Endometrial microvascular endothelial cells (primary cell): Measurements from ENCODE around the gene RNF114. TPM values are rescaled to one million over a fixed set of nuclear protein-coding genes. Genes with fewer than 3 reads are reported as not detected.
"Not testable (repeated sequence)": the region's sequence is repeated elsewhere in the genome, so short reads cannot be mapped to it uniquely, and the experiment has no call there.

Experiments used
- in situ Hi-C: cut with HindIII; loops from 2 replicates; pipeline ENCODE4 v1.10.0; 2017; ENCODE audit warnings: low sequenced_read_pairs, low pct_unique_long_range_greater_than_20kb; ENCODE audit errors: inconsistent ontology term
- total RNA-seq: library from RNA; depleted of rRNA; stranded (reverse); fragments of >200 nt; gene quantifications from one replicate; pipeline ENCODE4 v1.2.3, GENCODE V29; 2015; ENCODE audit errors: inconsistent ontology term

Gene RNF114
- total RNA-seq, 1 donor from 2014 or later, result 132 TPM

DNA sequence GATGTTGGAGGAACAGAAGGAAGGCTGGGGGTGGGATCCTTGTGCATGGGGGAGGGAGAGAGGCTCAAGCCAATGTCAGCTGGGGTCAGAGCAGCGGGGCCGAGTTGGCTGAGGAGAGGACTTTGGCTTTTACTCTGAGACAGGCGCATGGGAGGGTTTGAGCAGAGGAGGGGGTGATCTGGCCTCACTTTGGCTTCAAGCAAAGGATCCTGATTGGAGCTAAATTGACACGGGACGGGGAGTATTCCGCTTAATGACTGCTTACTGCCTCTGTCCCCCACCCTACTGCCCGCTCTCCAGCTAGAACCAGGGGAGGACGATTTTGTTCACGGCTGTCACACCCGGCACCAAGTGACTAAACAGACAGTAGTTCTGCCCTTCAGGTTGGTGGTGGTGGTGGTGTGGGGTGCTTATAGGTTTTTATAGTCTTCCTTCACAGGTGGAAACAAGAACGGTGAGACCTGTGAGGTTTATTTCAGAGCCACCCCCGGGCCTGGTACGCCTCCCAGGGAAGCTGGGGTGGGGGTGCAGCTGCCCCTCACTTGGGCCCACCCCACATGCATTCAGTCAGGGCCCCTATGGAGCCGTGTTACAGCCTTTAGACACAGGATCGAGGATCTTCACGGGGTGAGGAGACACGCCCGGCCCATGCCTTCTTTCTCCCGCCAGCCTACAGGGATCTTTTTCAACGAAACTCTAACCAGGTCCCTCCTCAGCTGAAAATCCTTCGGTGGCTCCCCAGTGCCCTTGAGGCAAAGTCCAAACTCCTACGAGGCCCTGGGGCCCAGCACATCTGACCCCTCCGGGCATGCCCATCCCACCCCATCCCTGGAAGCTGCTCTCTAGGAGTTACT lies 45.2 kb downstream of the RNF114 start:
- in situ Hi-C loops, result no loop called here

DNA sequence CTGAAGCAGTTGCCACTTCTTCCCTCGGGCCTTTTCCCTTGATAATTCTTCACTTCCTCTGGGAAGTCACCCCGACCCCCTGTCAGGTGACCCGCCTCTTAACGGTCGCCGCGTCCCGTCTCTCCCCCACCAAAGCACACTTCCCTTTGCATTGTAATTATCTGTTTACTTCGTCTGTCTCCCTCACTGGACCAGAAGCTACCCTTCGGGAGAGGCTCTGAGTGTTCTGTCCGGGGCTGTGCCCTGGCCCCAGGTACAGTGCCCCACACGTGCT lies 45.8 kb downstream of the RNF114 start:
- in situ Hi-C loops, result no loop called here

DNA sequence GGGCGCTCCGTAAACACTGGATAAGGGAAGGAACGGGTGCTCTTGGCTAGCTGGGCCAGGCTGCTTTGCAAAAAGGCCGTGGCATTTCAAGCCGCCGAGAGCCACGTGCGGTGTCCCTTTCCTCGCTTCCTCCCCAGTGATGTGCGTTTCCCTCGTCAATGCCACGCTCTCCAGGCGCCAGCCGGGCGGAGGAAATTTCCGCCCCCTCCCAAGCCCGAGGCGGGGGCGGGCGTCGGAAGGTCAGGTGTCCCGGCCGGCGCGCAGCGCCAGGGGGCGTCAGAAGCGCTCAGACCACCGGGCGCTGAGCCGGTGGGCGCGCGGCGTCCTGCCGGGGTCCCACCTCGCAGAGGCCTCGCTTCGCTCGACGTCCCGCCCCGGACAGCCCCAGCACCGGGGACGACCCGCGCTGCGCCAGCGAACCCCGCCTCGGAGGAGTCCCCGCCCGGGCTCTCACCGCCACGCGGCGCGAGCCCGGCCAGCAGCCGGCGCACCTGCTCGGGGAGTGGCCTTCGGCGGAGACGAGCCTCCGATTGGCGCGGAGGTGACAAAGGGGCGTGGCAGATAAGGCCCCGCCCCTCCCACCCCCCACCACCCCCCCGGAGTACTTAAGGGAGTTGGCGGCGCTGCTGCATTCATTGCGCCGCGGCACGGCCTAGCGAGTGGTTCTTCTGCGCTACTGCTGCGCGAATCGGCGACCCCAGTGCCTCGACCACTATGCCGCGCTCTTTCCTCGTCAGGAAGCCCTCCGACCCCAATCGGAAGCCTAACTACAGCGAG lies 46.3 kb downstream of the RNF114 start, which contains the start of gene SNAI1:
SNAI1 (plus strand) TSS at position 635 of the 777 bp plus-strand sequence; CDS start at position 715, 80 bp downstream.
- in situ Hi-C loops, result no loop called here

DNA sequence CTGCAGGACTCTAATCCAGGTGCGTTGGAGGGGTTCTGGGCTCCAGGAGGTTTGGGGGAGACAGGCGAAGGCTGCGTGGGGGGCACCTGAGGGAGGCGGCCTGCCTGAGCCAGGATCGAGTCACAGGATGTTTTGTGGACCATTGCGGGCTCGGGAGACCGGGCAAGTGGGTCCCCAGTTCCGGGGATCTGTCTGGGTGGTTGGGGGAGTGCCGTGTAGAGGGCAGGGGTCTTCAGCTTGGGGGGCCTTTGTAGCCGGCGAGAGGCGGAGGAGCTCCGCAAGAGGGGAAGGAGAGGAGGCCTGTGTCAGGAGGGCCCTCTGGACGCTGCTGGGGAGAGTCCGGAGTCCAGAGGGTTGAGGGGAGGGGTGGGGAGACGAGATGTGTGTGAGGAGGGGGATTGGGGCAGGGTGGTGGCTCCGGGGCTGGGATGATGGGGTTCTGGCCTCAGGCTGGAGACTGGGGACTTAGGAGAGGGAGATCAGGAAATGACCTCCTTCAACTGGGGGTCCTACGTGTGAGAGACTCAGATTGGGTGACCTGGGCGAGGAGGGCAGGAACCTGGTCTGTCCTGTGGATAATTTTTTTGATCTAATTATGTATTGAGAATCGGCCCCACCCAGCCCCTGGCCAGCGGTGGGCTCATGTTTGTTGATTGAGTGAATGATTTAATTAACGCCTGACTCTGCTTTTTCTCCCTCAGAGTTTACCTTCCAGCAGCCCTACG lies 47.1 kb downstream of the RNF114 start:
- in situ Hi-C loops, result no loop called here

DNA sequence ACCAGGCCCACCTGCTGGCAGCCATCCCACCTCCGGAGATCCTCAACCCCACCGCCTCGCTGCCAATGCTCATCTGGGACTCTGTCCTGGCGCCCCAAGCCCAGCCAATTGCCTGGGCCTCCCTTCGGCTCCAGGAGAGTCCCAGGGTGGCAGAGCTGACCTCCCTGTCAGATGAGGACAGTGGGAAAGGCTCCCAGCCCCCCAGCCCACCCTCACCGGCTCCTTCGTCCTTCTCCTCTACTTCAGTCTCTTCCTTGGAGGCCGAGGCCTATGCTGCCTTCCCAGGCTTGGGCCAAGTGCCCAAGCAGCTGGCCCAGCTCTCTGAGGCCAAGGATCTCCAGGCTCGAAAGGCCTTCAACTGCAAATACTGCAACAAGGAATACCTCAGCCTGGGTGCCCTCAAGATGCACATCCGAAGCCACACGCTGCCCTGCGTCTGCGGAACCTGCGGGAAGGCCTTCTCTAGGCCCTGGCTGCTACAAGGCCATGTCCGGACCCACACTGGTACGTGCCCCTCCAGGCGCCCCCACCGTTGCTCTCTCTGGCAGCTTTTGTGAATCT lies 47.7 kb downstream of the RNF114 start:
- in situ Hi-C loops, result no loop called here

DNA sequence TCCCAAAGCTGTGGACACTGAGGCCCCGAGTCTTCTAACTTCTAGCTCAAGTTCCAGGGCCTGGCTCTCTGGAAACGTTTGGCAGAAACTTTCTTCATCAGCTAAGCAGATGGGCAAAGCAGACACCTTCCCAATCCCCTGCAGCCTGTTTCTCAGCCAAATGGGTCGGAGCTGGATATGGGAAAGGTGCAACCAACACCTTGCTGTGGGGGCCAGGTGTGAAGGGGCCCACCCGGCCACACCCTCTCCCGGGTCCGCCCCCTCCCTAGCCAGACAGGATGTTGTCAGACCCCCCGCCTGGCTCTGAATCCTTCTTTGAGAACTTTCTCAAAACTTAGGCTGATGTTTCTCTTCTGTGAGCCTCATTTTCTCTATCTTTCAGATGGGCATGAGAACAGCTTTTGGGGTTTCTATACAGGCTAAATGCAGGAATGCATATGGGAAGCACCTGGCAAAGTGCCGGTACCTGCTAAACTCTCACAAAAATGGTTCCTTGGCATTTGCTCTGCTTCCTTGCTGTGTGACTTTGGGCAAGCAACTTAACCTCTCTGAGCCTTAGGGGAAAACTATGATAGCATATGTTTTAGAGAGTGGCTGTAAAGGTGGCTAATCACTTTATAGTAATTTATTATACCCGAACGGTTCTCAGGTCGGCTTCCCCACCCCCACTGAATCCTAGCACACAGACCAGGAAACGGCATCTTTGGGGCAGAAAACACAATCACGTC lies 48.4 kb downstream of the RNF114 start:
- in situ Hi-C loops, result no loop called here

DNA sequence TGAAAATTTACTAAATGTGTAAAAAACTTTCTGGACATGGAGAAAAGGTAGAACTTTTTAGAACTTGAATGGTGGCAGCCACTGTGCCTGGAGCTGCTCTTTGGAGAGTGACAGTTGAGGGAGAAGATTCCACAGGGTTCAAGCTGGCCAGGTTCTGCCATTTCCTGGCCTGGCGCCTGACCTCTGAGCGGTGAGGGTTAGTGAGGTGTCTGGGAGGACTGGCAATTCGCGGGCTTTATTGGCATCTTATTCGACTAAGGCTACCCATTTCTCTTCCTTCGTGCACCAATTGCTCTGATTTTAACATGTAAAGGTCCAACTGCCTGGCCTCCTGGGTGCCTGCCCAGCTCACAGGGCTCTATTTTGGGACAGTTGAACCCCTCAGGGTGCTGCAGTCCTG lies 49.0 kb downstream of the RNF114 start:
- in situ Hi-C loops, result no loop called here

DNA sequence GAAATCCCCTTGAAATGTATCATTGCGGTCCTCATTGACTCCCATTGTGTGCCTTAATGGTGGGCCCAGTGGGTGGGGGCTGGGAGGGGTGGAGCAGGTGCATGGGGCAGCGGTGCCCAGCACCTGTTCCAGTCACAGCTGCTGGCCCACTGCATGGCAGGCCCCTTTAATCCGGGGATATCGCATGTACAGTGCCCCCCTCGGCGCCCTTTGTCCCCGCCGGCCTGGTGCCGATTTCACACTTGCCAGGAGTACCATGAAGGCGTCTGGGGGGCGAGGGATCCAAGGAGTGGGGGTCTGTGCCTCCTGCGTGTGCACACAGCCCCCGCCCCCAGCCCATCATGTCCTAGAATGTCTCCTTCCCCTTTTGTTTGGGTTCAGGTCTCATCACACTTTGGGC lies 49.4 kb downstream of the RNF114 start:
- in situ Hi-C loops, result no loop called here

DNA sequence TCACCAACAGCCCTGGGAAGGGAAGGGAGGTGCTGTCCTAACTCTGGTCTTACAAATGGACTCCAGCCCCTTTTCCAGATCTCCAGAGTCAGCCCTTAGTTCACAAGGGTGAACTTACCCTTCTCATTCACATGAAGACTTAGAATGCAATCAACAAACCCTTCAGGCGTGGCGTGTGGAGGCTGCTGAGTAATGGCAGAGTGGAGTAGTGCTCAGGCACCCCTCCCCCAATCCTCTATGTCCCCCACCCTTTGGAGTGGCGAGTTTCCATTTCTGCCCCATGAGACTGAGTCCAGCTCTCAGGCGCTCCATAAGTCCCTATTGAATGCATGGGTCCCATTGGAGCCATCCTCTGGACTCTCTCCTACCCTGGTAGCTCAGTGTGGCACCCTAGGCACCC lies 49.9 kb downstream of the RNF114 start:
- in situ Hi-C loops, result no loop called here

DNA sequence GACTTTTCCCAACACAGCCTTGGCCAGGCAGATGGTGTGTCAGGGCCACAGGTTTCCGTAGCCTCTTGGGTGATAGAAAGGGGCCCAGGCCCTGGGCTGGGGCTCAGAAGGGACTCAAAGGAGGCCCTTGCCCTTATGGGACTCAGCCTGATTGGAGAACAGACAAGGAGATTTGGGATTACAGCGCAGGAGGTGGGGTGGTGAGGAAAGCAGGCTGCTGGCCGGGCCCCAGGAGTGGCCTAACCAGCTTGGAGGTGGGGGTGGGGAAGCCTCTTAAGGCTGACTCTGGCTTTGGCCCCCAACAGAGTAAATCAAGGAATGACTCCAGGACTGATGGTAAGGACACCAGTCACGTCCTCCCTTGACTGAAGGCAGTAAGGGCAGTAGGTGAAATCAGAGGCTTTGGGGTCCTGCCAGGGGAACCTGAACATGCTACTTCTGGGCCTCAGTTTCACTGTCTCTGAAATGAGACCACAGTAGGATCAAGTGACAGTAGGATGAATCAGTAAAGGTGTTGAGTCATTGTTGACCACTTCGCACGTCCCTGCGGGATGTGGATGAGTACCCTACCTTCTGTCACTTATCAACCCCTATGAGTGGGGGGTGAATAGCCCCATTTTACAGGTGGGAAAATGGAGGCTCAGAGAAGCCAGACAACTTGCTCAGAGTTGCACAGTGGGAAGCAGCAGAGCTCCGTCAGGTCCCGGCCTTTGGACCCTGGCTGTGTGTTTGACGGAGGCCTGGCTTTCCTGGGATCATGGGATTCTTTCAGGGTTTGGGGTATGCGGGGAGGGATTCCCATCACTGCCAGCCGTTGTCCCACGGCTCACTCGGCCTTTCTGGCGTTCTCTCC lies 51.0 kb downstream of the RNF114 start:
- in situ Hi-C loops, result no loop called here

DNA sequence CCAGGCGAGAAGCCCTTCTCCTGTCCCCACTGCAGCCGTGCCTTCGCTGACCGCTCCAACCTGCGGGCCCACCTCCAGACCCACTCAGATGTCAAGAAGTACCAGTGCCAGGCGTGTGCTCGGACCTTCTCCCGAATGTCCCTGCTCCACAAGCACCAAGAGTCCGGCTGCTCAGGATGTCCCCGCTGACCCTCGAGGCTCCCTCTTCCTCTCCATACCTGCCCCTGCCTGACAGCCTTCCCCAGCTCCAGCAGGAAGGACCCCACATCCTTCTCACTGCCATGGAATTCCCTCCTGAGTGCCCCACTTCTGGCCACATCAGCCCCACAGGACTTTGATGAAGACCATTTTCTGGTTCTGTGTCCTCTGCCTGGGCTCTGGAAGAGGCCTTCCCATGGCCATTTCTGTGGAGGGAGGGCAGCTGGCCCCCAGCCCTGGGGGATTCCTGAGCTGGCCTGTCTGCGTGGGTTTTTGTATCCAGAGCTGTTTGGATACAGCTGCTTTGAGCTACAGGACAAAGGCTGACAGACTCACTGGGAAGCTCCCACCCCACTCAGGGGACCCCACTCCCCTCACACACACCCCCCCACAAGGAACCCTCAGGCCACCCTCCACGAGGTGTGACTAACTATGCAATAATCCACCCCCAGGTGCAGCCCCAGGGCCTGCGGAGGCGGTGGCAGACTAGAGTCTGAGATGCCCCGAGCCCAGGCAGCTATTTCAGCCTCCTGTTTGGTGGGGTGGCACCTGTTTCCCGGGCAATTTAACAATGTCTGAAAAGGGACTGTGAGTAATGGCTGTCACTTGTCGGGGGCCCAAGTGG lies 51.9 kb downstream of the RNF114 start:
- in situ Hi-C loops, result no loop called here

DNA sequence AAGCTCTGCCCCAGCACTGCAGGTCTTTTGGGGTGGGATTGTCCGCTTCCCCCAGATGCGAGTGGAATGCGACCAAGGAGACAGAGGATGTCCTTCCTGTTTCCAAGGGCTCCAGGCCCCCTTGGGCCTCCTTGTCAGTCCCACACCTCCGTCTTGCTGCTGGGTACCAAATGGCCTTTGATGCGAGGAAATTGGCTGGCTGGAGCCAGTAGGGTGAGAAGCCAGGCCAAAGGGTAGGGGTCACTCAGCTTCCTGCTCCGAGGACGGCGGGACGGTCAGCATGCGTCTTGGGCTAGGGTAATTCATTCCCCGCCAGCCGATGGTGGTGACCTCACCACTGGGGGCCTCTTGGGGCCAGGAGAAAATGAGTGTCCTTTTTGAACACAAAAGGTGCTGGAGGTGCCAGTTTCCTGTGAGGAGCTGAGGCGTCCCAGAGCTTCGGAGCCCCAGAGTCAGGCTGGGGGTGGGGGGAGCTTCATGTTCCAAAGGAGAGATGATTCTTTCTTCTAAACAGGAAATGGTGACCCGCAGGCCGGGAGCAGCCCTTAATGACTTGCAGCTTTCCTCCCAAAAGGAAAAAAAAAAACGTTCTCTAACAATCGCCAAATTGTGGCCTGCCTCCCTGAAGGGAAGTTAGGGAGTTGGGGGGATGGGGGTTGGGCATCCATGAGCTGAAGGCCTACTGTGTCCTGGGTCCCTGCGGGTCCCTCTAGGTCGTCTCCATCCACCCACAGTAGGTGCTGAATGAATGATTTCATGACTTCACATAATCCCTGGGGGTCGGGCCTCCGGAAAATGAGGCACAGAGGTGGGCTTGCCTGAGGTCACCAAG lies 53.3 kb downstream of the RNF114 start:
- in situ Hi-C loops, result no loop called here

DNA sequence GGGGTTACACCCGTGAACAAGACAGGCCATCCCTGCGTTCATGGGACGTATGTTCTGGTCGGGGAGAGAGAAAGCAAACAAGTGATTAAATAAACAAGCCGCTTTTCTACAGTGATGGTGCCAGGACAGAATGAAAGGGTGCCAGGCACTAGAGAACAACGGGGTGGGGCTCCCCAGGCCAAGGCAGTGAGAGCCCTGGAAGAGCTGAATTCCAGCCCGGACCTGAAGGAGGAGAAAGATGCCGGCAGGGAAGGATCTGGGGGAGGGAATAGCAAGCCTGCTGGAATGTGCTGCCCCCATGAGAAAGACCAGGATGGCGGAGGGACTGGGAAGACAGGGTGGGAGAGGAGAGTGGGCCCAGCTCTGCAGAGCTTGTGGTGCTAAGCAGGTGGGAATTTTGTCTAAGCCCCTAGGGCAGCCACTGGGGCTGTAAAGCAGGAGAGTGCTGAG lies 54.1 kb downstream of the RNF114 start:
- in situ Hi-C loops, result no loop called here

DNA sequence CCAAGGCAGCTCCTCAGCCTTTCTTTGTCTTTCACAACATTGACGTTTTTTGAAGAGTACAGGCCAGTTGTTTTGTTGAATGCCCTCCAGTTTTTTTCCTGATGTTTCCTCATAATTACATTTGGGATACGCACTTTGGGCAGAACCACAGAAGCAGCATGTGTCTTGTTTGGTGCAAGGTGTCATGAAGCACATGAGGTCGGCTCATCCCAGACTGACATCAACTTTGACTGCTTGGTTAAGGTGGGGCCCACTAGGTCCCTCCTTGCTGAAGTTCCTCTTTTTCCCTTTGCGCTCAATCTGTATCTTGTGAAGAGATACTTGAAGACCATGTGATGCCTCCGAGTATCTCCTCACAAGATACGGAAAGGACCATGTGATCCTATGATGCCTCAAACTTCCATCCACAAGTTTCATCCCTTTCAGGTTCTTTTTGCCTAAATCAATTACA lies 57.1 kb downstream of the RNF114 start:
- in situ Hi-C loops, result no loop called here

DNA sequence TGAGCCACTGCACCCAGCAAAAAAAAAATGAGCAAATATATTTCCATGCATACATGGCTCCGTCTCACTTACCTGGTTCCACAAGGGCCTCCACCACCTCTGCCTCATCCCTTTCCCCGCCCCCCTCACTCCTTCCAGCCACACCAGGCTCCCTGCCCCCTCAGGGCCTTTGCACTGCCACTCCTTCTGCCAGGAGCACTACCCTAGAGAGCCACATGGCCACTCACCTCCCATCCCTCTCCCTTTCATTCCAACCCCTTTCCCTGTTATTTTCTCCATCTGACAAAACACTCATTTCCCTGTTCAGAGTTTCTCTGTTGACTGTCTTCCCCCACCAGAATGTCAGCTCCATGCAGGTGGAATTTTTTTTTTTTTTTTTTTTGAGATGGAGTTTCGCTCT lies 59.4 kb downstream of the RNF114 start:
- in situ Hi-C loops, result no loop called here

DNA sequence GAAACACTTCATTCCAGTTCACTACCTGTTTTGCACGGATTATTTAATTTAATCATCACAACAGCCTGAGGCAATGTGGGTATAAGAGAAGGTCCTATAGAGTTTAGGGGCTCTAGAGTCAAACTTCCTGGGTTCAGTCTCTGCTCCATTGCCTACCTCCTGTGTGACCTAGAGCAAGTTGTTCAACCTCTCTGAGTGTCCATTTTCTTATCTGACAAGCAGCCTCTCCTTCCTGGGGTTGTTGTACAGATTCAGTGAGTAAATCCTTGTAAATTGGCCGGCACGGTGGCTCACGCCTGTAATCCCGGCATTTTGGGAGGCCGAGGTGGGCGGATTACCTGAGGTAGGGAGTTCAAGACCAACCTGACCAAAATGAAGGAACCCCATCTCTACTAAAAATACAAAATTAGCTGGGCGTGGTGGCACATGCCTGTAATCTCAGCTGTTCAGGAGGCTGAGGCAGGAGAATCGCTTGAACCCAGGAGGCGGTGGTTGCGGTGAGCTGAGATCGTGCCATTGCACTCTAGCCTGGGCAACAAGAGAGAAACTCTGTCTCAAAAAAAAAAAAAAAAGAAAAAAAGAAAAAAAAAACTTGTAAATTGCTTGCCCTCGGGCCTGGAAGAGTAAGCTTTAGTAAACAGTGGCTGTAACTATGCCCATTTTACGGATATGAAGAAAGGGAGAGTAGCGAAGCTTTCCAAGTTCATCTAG lies 62.4 kb downstream of the RNF114 start:
- in situ Hi-C loops, result not testable (repeated sequence)
